ENCODE results near the gene CD40.
A peak's percentile ranks its signal among the peaks of the same experiment; 100 is the strongest.

Gene CD40

GRCh38 chr20:46173652-46174468, 55.7 kb downstream of the CD40 start:
- DNase-seq (ENCODE audit: low spot score) = no peak

GRCh38 chr20:46174469-46175126, 56.5 kb downstream of the CD40 start:
- peak; percentile 97 for DNase-seq (ENCODE audit: low spot score)

- no peak for DNase-seq (ENCODE audit: low spot score)
These were observed 57.0 kb downstream of the CD40 start for GRCh38 chr20:46175127-46175494.

GRCh38 chr20:46176739-46177378, 58.7 kb downstream of the CD40 start:
- no peak for DNase-seq (ENCODE audit: low spot score)

- no peak for DNase-seq (ENCODE audit: low spot score)
These were observed 59.7 kb downstream of the CD40 start for GRCh38 chr20:46177768-46178167.

GRCh38 chr20:46178891-46179290, 60.8 kb downstream of the CD40 start:
- DNase-seq (ENCODE audit: low spot score) = no peak
